GM19238 (cell line): ENCODE results near the gene KIAA1586.

ENCODE experiments used
- DNase-seq: peaks from one replicate; pipeline ENCODE4 v3.0.0; 2011; ENCODE audit warnings: low spot score; ENCODE audit not compliant: insufficient read length

KIAA1586 gene

DNA sequence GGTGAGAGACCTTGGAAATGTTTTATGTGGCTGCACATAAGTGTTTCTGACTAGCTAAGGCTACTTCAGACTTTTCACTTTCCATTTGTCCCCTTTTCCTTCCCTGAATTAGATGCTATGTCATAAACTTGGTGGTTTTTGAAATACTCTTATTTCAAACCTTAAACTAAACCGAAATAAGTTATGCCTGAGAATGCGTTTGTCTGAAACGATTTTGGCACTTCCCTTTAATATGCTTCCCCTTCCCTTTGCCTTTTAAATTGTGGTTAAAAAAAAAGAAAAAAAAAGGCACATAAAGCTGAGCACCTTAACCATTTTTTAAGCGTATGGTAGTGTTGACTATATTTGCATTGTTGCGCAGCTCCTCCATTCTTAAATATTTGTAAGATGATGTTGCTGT, 57.8 kb downstream of the KIAA1586 start:
- DNase-seq, result no peak
